GM18868 (cell line): ENCODE measurements around the gene SH2D6.
"Not testable (repeated sequence)": the region's sequence is repeated elsewhere in the genome, so short reads cannot be mapped to it uniquely, and the experiment has no call there.

Experiments used
- ATAC-seq: cut with Tn5 transposase; IDR thresholded peaks from one replicate; pipeline ENCODE4 v1.9.1; 2021; ENCODE audit warnings: mild to moderate bottlenecking, moderate library complexity; ENCODE audit not compliant: unreplicated experiment

SH2D6 gene

DNA sequence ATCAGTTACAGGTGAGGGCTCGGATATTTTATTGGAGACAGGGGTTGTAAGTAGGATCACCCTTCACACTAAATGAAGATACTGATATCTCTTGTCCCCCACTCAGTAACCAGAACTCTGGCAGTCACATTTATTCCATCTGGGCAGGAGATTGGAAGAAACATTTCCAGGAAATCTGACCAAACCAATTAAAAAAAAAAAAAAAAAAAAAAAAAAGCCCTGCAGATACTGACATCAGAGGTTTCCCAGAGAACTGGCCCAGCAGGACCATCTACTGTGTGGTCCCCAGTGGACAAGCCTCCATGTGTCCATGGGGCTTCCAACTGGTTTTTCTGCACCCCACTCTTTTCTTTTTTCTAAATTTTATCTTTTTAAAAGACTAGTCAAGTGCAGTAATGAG lies 41.3 kb downstream of the SH2D6 start:
- ATAC-seq: no peak

DNA sequence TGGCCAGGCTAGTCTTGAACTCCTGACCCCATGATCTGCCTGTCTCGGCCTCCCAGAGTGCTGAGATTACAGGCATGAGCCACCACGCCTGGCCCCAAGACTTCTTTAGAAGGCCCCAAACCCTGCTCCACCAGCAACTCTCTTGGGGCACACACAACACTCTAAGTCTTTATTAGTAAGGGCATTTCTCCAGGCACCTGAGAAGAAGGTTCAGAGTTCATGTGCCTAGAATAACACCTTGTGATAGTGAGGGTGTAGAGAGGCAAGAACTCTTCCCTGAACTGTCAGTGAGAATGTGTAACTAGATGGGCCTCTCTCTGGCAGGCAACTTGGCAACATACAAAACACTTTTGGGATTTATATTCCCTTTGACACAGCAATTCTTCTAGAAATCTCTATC lies 43.8 kb downstream of the SH2D6 start:
- no peak for ATAC-seq

DNA sequence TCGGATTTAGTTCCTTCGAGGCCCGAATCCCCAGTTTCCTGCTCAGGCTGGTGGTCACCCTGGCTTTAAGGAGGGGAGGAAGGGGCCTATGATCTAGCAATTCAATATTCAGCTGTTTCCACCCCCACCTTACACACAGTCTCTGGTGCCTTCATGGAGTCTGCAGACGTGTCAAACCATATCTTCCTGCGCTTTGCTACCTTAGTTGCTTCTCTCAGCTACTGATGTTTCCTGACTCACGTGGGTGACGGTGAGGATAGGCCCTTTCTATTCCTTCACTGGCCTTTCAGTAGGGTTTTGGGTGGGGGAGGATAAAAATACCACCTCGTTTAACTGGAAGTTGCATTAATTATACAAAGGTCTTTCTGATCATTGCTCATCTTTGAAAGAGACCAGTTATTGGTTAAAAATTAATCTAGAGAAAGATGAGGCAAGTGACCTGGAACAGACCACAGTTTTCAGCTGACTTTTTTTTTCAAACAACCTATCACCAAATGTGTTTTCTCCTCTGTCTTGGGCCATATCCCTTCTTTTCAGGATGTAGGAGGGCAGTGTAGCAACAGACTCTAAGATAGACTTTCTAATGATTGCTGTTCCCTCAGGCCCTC lies 49.7 kb downstream of the SH2D6 start:
- ATAC-seq: no peak

DNA sequence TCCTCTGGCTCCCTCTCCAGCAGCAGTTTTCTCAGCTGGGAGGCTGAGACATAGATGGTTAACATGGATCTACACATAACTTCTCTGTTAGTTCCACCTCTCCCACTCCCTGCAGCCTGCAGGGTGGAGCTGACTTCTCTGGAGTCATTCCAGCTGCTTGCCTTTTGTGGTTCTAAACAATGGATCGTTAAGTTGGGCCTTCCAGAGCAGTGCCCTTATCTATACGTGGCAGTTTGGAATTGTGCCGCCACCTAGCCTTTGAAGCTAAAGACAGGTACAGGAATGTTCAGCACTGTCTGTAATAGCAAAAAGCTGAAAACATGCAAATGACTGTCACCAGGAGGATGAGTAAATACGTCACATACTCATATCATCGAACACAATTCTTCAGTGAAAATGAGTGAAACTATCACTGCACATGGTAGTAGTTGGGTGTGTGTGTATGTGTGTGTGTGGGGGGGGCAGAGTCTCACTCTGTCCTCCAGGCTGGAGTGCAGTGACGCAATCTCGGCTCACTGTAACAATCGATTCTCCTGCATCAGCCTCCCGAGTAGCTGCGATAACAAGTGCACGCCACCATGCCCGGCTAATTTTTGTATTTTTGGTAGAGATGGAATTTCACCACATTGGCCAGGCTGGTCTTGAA lies 50.3 kb downstream of the SH2D6 start:
- ATAC-seq: no peak

DNA sequence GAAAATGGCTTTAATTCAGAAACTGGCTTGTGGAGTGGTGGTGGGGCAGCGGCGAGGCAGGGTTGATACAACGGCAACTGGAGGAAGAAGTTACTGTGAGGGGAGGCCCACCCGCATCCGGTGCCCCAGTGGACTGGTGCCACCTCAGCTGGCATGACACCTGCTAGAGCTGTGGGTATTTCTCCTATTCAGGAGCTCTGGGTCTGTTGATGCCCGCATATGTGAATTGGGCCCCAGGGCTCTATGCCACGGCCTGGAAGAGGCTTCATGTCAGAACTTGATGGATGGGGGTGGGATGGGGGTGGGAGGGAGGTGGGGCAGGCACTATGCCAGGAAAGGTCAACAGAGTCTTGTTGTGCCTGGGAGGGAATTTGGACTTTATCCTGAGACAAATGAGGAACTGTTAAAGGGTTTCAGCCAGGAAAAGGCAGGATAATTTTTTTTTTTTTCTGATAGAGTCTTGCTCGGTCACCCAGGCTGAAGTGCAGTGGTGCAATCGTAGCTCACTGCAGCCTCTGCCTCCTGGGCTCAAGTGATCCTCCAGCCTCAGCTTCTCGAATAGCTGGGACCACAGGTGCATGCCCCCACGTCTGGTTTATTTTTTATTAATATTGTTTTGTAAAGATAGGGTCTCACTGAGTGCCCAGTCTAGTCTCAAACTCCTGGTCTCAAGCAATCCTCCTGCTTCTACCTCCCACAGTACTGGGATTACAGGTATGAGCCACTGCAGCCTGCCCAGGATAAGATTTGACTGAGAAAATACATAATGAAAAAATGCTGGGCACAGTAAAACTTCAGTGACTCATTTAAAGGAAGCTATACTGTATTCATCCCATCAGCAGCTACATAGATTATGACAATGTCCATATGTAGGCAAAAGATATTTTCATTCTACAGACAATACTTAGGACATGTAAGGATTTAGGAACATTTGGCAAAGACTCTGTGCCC lies 52.6 kb downstream of the SH2D6 start:
- no peak for ATAC-seq

DNA sequence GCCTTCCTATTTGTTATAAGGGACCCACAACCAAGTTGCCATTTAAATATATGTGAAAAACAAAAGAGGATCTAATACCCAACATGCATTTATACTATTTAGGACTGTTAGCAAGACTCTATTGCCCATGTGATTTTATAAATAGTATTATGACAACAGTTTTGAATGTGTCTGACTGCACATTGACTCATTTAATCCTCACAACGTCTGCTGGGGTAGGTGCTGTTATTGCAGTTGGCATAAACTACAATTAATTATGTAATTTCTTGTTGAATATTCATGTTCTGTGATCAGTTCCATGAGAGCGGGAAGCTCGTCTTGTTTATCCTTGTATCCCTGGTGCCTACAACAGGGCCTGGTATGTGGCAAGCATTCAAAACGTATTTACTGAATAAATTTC lies 53.7 kb downstream of the SH2D6 start:
- ATAC-seq: no peak

DNA sequence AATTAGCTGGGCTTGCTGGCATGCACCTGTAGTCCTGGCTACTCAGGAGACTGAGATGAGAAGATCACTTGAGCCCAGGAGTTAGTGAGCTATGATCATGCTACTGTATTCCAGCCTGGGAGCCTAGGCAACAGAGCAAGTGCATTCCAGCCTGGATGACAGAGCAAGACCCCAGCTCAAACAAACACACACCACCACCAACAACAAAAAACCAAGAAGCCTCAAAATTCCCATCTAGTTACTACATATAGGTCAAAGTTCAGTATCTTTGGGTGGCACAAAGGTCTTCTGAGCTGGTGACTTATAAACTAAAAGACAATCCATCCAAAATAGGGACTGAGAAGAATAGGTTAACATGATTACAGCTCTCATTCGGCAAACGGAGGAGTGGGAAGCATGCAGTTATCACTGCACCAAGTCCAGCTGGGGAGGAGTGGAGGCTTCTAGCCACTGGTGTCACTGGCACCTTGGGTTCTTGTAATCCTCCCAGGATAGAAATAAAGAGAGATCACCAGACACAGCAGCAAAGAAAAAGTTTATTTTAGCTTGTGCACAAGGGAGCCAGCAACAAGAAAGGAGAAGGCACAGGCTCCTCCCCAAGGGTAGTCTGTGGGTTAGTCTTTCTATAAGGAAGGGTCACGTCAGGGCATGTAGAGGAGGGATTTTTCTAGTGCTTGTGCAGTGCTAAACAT lies 57.4 kb downstream of the SH2D6 start:
- ATAC-seq: no peak

DNA sequence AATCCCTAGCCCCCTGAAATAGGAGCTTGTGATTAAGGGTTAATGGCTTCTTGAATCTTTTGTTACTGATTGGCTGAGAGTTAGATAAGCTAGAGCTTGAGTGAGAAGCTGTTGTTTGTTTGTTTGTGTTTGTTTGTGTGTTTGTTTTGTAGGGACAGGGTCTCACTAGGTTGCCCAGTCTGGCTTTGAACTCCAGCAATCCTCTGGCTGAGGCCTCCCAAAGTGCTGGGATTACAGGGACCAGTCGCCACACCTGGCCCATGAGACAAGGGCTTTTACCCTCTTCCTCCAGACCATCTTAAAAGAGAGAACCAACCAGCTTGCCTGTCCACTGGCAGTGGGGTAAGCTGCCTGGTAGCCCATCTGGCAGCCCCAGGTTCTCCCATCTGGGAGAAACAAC lies 58.1 kb downstream of the SH2D6 start:
- ATAC-seq: no peak

DNA sequence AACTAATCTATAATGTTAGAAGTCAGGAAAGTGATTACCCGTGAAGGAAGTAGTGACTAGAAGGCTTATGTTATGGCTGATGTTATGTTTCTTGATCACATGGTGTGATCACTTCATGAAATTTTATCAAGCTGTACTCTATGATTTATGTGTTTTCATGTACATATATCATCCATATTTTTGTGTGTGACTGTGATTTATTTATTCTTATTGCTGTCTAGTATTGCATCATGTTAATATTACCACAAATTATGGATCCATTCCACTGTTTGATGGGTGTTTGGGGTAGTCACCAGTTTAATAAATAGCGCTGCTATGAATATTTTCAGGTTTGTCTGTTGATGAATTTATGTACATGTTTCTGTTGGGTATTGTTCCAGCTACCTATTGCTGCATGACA lies 59.4 kb downstream of the SH2D6 start:
- no peak for ATAC-seq

DNA sequence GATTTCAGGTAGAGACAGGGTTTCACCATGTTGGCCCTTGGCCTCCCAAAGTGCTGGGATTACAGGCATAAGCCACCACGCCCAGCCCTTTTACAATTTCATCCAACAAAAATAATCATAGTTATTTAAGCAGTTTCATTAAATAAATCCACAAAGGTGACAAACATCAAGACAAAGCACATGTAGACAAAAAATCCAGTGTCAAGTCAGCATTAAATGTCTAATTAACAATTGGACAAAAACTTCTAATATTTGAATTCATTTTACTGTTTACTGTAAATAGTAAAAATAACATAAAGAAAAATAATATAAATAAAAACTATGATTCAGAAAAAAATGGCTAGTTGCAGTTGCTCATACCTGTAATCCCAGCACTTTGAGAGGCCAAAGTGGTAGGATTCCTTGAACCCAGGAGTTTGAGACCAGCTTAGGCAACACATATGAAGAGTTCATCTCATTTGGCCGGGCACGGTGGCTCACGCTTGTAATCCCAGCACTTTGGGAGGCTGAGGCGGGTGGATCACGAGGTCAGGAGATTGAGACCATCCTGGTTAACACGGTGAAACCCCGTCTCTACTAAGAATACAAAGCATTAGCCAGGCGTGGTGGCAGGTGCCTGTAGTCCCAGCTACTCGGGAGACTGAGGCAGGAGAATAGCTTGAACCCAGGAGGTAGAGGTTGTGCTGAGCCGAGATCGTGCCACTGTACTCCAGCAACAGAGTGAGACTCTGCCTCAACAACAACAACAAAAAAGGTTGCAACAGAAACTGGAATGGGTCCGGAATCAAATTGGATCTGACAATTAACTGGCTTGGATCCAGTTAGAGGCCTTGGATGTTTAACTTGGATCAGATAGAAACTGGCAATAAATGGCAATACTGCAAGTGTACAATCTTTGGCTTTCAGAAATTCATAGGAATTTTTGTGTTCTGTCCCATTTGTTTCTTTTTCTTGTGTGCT lies 63.6 kb downstream of the SH2D6 start:
- no peak for ATAC-seq

DNA sequence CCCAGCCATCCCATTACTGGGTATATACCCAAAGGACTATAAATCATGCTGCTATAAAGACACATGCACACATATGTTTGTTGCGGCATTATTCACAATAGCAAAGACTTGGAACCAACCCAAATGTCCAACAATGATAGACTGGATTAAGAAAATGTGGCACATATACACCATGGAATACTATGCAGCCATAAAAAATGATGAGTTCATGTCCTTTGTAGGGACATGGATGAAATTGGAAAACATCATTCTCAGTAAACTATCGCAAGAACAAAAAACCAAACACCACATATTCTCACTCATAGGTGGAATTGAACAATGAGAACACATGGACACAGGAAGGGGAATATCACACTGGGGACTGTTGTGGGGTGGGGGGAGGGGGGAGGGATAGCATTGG lies 66.1 kb downstream of the SH2D6 start:
- ATAC-seq: not testable (repeated sequence)

DNA sequence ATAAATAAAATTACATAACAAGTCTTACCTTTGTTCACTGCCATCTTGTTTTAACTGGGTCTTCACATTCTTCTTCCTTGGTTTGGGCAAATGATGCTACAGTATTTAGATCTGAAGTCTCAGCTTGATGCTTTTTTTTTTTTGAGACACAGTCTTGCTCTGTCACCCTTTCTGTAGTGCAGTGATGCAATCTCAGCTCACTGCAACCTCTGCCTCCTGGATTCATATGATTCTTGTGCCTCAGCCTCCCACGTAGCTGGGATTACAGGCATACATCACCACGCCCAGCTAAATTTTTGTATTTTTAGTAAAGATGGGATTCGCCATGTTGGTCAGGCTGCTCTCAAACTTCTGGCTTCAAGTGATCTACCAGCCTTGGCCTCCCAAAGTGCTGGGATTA lies 67.3 kb downstream of the SH2D6 start:
- ATAC-seq: no peak
